COLO829 (cell line): ENCODE measurements around the gene AP4E1.
"Not testable (repeated sequence)": the region's sequence is repeated elsewhere in the genome, so short reads cannot be mapped to it uniquely, and the experiment has no call there.

Experiments
- DNase-seq: peaks from one replicate; pipeline ENCODE4 v3.0.0; 2012; ENCODE audit warnings: low spot score

AP4E1 gene

DNA sequence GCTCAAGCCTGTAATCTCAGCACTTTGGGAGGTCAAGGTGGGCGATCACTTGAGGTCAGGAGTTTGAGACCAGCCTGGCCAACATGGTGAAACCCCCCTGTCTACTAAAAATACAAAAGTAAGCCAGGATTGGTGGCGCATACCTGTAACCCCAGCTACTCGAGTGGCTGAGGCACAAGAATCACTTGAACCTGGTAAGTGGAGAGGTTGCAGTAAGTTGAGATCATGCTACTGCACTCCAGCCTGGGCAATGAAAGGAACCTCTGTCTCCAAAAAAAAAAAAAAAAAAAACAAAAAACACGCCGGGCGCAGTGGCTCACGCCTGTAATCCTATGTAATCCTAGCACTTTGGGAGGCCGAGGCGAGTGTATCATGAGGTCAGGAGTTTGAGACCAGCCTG, 18.9 kb upstream of the AP4E1 start:
- DNase-seq: no peak

DNA sequence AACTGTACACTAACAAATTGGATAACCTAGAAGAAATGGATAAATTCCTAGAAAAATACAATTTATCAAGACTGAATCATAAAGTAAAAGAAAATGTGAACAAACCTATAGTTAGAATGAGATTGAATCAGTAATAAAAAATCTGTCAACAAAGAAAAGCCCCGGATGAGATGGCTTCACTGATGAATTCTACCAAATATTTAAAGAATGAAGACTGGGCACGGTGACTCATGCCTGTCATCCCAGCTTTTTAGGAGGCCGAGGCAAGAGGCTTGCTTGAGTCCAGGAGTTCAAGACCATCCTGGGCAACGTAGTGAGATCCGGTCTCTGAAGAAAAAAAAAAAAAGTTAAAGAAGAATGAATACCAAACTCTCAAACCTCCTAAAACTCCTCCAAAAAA, 17.7 kb upstream of the AP4E1 start:
- no peak for DNase-seq

DNA sequence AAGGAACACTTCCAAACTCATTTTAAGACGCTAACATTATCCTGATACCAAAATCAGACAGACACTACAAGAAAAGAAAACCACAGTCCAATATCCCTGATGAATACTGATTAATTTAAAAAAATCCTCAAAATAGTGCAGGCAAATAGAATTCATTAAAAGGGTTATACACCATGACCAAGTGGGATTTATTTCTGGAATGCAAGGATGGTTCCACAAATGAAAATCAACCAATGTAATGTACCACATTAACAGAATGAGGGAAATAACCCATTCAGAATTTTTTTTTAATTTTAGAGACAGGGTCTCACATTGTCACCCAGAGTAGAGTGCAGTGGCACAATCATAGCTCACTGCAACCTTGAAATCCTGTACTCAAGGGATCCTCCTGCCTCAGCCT, 17.3 kb upstream of the AP4E1 start:
- DNase-seq: no peak

DNA sequence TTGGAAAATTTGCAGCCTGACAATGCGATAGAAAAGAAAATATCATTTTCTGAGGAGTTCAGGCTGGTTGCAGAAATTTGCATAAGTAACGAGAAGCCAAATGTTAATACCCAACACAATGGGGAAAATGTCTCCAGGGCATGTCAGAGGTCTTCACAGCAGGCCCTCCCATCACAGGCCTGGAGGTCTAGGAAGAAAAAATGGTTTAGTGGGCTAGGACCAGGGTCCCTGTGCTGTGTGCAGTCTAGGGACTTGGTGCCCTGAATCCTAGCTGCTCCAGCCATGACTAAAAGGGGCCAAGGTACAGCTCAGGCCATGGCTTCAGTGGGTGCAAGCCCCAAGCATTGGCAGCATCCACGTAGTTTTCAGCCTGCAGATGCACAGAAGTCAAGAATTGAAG, 14.5 kb upstream of the AP4E1 start:
- no peak for DNase-seq

DNA sequence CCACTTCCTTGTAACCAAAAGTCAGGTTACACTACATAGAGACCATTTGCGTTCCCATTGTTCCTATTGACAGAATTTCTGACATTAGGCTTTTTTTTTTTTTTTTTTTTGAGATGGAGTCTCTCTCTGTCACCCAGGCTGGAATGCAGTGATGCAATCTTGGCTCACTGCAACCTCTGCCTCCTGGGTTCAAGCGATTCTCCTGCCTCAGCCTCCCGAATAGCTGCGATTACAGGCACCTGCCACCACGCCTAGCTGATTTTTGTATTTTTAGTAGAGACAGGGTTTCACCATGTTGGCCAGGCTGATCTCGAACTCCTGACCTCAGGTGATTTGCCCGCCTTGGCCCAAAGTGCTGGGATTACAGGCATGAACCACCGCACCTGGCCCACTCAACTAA, 7.1 kb upstream of the AP4E1 start:
- DNase-seq: not testable (repeated sequence)

DNA sequence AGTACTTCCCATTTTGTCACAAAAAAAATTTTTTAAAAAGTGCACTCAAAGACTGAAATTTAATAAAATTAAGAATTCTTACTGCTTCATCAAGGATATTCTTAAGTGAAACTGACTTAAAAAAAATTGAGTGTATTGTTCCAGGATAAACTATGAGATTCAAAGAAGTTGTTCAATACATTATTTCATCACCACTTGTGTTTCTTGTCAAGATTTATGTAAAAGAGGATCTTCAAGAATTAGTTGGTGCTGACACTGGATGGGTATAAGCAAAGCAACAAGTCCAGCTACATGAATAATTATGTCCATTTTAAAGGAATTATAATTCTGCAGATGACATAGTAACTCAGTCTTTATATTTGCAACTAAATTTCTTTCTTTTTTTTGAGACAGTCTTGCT, 4.3 kb upstream of the AP4E1 start:
- no peak for DNase-seq

DNA sequence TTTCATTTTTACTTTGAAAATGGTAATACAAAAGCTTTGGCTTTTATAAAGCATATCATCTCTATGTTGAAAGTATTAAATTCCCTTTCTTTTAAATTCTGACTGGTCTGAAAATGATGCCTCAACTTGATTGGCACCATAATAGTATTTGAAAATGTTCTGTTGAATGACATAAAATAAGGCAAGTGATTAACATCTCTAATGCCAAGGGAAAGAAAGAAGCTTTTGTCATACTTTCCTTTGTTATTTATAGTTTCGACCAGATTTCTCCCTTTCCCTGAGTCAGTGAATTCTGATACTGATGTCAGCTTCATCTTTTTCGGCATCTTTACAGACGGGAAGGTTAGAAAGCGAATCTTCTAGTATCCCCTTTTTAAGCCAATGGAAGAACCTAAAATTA, 3.4 kb upstream of the AP4E1 start:
- no peak for DNase-seq

DNA sequence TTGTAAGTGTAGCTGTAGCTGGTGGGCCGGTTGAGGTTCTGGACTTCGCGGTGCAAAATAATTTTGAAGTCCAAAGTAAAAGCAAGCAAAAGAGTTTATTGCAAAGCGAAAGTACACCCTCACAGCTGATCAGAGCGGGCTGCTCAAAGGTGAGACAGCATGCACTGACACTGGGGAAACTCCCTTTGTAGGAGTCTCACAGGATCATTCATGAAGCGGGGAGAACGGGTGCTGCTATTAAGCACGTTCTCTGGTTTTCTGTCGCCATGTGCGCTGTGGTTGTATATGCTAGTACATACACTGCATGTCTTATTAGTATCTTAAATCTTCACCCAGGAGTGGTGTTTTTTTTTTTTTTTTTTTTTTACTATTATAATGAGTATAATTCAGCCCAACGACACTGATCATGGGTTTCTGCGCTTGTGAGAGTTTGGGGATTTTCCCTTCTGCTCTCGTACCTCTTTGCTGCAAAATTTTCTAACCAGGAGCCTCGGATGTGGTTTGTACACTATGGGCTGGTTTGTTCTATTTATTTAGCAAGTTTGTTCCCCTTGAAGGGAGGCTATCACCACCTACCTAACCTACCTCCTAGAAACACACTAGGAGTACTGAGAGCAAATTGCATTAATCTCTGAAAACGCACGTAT, 1.4 kb upstream of the AP4E1 start:
- no peak for DNase-seq

DNA sequence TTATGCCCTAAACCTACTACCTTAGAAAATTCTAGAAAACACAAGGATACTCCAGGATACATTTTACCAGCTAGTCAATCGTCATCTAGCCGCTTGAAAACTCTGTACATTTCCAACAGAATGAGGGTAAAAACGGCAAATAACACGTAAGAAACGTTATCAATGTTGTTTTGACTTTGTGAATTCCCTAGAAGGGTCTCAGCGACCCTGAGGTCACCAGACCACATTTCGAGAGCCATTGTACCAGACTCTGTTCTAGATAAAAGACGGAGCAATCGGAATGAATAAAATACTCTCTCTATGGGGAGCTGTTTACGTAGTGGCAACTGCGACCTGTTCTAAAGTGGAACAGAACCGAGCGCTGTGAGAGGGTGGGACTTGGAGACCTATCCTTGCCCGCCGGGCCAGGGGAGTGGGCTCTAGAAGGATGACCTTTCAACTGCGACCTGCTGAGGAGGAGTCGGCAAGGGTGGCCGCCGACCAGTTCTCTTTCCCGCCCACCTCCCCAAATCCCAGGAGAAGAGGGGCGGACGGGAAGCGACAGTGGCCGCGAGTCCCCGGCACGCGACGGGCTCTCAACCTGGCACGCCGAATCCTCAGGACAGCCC, 778 bp upstream of the AP4E1 start:
- DNase-seq: no peak

DNA sequence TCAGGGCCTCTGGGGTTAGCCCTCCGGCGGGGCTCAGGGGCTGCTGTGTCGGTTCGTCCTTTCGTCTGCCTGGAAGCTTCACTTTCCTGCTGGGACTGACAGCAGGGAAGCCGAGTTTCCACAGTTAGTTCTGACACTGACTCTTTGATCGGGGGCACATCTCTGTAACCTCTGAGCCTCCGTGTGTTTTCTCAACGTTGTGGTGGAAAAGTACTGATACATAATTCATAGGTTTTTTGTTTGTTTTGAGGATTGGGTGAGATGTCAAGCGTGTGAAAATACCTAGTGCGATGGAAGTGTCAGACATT, 481 bp downstream of the AP4E1 start:
- DNase-seq: no peak

DNA sequence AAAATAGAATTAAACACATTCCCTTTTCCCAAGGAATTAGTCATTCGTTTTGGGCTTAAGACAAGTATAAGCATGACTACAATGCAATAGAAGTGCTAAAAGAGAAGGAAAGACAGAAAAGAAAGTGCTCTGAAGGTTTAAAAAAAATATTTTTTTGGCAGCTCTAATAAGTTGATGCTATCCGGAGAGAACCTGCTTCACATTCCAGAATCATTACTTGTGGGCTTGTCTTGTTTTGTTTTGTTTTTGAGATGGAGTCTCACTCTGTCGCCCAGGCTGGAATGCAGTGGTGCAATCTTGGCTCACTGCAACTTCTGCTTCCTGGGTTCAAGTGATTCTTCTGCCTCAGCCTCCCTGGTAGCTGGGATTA, 1.9 kb downstream of the AP4E1 start:
- DNase-seq: not testable (repeated sequence)

DNA sequence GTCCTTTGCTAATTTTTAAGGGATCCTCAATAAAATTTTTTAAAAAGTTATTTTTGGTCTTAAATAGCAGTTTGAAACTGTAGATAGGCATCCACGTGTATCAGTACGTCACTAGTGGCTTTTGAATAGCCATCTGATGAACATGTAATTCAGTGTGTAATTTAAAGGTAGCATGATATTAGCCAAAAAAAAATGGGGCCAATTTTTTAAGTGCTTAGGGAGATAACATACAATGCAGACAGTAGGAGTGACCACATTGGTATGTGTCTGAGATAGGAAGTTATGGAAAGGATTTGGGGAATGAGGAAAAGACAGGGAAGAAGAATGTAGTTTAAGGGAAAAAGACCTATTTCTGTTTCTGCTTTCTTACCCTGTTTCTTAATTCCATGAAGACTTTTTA, 2.5 kb downstream of the AP4E1 start:
- DNase-seq: no peak

DNA sequence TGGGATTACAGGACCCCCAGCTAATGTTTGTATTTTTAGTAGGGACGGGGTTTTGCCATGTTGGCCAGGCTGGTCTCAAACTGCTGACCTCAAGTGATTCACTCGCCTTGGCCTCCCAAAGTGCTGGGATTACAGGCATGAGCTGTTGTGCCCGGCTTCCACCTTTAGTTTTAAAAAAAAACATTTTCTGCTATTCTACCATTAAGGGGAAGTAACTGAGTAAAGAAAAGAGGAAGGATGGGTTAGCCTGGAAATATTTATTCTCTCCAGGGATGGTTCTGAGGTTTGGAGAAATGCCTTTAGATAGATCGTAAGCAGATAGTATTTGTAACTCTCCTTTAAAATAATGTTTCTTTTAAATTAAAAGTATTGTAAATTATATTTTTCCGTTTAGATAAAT, 3.1 kb downstream of the AP4E1 start:
- no peak for DNase-seq

DNA sequence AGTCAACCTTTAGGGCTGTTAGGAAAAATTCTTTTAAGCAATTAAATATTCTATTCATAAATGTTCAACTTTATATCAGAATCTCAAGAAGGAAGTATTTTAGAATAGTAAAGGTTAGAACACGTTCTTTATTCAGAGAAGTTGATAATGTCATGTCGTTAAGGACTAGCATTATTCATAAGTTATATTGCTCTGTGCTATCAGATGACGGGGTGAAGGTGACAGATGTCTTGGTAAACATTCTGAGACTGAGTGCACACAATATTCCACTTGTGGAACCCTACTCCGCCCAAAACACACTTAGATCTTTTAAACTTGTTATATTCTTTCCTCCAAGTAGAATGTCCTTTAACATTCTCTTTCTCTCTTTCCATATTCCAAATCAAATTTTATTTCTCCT, 7.9 kb downstream of the AP4E1 start:
- no peak for DNase-seq

DNA sequence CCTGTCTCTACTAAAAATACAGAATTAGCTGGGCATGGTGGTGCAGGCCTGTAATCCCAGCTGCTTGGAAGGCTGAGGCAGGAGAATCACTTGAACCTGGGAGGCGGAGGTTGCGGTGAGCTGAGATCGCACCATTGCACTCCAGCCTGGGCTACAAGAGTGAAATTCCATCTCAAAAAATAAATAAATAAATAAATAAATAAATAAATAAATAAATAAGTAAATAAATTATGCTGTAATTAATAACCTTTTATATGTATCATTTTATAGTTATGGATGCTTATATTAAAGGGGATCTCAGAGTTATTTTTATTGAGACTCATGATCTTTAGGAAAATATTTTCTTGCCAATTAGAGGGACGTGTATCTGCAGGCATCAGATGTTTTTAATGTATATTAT, 10.9 kb downstream of the AP4E1 start:
- not testable (repeated sequence) for DNase-seq

DNA sequence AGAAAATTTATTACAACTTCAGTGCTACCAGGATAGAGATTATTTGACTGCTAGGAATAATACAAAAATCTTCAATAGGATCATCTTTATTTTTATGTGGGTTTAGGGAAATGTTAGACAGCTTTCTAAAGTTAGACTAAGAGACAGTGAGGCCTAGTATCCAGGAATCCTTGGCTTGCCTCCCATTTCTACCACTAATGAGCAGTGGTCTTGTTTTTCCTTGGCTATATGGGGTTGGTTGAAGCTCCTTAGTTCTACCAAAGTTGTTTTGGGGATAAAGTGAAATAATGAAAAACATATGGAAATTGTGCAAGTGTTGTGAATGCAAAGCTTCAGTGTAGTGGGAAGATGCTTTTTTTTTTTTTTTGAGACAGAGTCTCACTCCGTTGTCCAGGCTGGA, 16.8 kb downstream of the AP4E1 start:
- no peak for DNase-seq

DNA sequence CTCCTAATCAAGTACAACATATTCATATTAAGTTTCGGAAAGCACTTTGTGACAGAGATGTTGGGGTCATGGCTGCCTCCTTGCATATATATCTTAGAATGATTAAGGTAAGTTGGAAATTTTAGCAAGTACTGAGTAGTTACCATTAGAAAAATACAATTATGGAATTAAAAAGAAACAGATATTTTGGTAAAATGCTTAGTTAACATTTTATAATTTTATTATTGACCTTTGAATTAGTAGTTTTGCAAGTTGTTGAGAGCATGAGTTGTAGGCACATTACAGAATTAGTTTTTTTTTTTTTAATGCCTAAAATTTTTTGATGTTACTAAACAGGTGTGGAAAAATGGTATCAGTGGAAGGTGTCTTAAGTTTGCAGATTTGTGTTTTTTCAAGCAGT, 20.6 kb downstream of the AP4E1 start:
- DNase-seq: no peak

DNA sequence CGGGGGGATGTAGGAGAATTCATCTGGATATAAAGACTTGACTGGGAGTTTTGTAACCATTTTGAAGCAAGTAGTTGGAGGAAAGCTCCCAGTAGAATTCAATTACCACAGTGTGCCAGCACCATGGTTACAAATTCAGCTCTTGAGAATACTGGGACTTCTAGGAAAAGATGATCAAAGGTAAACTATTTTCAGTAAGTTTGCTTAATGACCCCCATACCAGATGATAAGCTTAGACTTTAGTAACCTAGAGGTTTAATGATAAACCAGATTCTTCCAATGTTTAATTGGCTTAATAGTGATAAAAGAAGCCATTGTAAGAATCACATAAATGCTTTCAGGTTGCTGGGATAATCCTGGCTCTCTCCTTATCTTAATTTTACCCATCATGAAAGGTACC, 22.3 kb downstream of the AP4E1 start:
- no peak for DNase-seq

DNA sequence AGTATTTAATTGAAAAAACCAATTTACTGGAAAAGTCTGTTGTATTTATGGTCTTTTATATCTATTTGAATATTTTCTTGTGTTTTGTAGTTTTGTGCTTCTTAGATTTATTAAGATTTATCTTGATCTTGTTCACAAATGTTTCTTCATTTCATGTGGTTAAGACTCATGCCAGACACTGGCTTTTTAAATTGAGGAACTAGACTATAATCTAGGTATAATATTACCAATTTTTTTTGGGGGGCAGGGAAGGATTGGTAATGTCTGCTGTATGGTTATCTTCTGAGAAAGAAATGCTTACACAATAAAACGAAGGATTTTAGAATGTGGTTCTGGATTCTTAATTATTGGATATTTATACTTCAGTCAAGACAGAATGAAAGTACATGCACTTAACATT, 24.9 kb downstream of the AP4E1 start:
- no peak for DNase-seq

DNA sequence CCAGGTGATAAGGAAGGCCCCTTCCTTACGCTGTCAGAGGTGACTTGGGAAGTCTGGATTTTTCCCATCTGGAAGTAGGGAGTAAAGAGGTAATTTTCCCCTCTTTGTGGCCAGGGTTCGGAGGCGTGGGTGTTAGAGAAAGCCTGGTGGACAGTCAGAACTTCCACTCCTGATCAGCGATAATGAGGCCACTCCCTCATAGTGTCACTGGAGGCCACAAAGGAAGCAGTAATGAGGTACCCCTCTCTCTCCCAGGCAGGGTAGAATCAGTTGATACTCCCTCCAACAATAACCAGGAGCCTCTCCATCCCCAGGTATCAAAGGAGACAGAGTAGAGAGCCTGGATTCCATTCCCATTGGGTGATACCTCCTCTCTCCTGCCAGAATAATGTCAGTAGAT, 30.0 kb downstream of the AP4E1 start:
- DNase-seq: no peak

DNA sequence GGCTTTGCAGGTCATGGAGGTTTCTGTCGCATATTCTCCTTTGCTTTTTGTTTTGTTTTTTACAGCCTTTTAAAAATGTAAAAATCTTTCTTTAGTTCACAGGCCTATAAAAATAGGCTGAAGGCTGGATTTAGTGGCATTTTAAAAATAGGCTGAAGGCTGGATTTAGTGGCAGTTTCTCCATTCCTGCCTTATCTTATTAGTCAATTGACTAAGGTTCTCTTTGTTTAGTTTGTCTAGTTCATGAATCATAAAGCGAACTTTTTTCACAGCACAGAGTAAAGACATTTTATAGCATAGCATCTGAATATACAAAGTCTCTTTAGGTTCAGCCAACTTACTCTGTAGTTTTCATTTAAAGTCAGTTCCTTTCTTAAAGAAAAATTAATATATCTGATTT, 31.4 kb downstream of the AP4E1 start:
- DNase-seq: peak; percentile 71

DNA sequence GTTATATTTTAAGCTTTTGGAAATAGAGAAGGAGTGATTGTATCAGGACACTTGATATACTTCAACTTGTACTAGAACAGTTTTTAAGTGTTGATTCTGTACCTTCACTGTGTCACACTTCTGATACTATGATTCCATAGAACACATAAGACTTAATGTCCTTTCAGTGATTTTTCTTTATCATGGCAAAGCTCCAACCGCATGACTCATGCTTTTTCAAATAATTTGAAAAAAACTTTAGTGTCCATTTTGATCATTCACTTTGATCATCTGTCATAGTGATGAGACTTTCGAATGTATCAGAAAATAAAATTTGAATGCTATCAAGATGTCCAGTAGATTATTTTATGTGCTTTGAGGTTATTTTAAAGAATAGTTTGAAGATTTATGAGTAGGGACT, 32.0 kb downstream of the AP4E1 start:
- peak; percentile 35 for DNase-seq

DNA sequence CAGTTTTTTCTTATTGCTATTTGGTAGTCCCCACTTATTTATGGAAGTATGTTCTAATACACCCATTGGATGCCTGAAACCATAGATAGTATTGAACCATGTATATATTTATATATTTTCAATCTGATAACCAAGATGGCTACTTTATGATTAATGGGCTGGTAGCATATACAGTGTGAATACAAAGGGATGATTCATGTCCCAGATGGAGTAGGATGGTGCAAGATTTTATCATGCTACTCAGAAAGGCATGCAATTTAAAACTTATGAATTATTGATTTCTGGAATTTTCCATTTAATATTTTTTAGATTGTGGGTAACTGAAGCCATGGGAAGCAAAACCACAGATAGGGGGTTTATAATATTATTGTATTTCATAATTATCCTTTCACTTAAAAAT, 35.2 kb downstream of the AP4E1 start:
- no peak for DNase-seq

DNA sequence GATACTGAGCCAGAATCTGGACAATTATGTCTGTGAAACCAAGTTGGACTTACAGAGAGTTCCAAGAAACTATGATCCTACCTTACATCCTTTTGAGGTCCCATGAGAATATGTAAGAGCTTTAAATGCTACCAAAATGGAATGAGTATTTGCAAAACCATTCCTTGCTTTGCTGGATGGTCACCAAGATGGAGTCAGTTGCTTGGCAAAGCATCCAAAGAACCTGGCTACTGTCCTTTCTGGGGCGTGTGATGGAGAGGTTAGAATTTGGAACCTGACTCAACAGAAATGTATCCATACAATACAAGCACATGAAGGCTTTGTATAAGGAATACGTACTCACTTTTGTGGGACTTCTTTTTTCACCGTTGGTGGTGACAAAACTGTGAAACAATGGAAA, 36.2 kb downstream of the AP4E1 start:
- no peak for DNase-seq

DNA sequence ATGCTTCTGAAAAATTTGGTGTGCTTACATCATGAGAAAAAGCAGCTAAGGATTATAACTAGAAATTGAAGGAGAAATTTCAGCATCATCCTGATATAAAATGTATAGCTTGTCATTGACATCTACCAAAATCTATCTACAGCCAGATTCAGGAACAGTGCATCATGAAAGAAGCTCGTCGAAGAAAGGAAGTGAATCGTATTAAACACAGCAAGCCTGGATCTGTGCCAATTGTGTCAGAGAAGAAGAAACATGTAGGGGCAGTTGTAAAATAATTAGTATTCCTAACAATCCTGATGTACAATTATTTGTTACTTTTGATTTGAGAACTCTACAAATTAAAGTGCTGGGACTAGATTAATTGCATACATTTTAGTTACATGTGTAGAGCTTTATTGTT, 37.2 kb downstream of the AP4E1 start:
- DNase-seq: no peak
